HL-60 (cell line): Measurements from ENCODE around the gene OXCT1.
A peak's percentile ranks its signal among the peaks of the same experiment; 100 is the strongest.

ENCODE experiments used
- DNase-seq, 2 experiments: peaks; one replicate each; pipeline ENCODE4 v3.0.0-alpha.2; 2010 to 2020; ENCODE audit warnings: low read depth in 1 of 2, low spot score in 1 of 2
- H3K27ac ChIP-seq: fragments of 250-450 bp; sonication (Bioruptor Pico); replicated peaks from 2 replicates; pipeline ENCODE4 v1.5.1; 2020; ENCODE audit warnings: mild to moderate bottlenecking, moderate library complexity
- H3K27me3 ChIP-seq: fragments of 250-450 bp; sonication (Bioruptor Pico); 2 replicates; pipeline ENCODE4 v1.5.1; 2021; ENCODE audit warnings: mild to moderate bottlenecking, moderate library complexity; ENCODE audit not compliant: insufficient read depth, poor library complexity, severe bottlenecking
- H3K4me3 ChIP-seq: replicated peaks from 2 replicates; pipeline ENCODE4 v1.5.1; 2011; ENCODE audit warnings: mild to moderate bottlenecking, control low read depth, low read length; ENCODE audit not compliant: insufficient read depth
- GABPA ChIP-seq: IDR thresholded peaks from 2 replicates; pipeline ENCODE4 v1.6.1; 2012; ENCODE audit warnings: low read depth
- POLR2AphosphoS5 ChIP-seq: IDR thresholded peaks from 2 replicates; pipeline ENCODE4 v1.6.1; 2012; ENCODE audit warnings: low read depth
- SPI1 ChIP-seq: IDR thresholded peaks from 2 replicates; pipeline ENCODE4 v1.6.1; 2012; ENCODE audit warnings: low read depth, mild to moderate bottlenecking, borderline replicate concordance
- TF ChIP-seq, protein P1 (sequence below): IDR thresholded peaks from 2 replicates; pipeline ENCODE4 v1.6.1; 2012; ENCODE audit warnings: low read depth; ENCODE audit not compliant: insufficient replicate concordance
- TF ChIP-seq, protein P2 (sequence below): IDR thresholded peaks from one replicate; pipeline ENCODE4 v1.5.1; 2011; ENCODE audit warnings: low read length, control low read depth, inconsistent platforms; ENCODE audit not compliant: insufficient read depth

The OXCT1 gene

DNA sequence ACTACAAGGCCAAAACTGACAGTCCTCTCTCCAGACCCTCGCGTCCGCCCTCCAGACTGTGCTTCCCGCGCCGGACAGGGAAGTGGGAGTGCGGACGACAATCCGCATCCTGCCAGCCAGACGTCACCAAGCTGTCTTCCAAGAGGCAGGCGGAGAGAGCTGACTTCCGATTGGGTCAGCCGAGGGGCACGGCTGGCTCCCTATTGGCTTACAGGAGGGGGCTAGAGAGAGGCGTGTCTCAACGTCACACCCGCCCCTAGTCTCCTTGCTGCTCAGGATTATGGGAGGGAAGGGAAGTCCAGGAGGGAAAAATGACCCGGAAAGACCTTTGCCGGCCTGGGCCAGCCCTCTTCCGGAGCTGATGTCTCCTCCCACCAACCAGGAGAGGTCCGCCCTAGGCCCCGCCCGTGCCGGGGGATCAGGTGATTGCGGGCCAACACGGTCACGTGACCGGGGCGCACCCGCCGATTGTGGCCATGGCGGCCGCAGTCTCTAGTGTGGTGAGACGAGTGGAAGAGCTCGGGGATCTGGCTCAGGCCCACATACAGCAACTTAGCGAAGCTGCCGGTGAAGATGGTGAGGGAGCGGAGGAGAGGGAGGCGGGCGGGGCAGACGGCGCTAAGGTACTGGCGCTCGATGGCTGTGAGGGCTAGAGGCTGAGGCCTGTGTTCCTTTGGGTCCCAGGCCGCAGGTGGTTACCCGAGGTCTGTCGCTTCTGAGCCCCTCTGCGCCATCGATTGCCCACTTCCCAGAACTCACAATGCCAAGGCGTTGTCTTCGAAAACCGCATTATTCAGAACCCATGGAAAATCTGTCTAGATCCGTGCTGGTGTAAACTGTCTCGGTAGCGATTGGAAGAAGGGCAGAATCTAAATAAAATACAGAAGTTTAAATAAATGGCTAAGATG lies 33.9 kb upstream of the OXCT1 start, which contains the start of gene RIMOC1:
Gene RIMOC1 (plus strand): TSS at position 453 of the 908 bp plus-strand sequence. CDS start 24 bp downstream, at position 477.
- DNase-seq = peak; percentile 98 to 99
- H3K27ac ChIP-seq = peak within 1 kb of the TSS; percentile 78
- peak within 1 kb of the TSS; percentile 95 for H3K4me3 ChIP-seq
- TF ChIP-seq, protein P1, sequence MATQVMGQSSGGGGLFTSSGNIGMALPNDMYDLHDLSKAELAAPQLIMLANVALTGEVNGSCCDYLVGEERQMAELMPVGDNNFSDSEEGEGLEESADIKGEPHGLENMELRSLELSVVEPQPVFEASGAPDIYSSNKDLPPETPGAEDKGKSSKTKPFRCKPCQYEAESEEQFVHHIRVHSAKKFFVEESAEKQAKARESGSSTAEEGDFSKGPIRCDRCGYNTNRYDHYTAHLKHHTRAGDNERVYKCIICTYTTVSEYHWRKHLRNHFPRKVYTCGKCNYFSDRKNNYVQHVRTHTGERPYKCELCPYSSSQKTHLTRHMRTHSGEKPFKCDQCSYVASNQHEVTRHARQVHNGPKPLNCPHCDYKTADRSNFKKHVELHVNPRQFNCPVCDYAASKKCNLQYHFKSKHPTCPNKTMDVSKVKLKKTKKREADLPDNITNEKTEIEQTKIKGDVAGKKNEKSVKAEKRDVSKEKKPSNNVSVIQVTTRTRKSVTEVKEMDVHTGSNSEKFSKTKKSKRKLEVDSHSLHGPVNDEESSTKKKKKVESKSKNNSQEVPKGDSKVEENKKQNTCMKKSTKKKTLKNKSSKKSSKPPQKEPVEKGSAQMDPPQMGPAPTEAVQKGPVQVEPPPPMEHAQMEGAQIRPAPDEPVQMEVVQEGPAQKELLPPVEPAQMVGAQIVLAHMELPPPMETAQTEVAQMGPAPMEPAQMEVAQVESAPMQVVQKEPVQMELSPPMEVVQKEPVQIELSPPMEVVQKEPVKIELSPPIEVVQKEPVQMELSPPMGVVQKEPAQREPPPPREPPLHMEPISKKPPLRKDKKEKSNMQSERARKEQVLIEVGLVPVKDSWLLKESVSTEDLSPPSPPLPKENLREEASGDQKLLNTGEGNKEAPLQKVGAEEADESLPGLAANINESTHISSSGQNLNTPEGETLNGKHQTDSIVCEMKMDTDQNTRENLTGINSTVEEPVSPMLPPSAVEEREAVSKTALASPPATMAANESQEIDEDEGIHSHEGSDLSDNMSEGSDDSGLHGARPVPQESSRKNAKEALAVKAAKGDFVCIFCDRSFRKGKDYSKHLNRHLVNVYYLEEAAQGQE = peak; percentile 55
- TF ChIP-seq GABPA = peak; percentile 64; the same call in 1 of the 2 replicates
- TF ChIP-seq, protein P2, sequence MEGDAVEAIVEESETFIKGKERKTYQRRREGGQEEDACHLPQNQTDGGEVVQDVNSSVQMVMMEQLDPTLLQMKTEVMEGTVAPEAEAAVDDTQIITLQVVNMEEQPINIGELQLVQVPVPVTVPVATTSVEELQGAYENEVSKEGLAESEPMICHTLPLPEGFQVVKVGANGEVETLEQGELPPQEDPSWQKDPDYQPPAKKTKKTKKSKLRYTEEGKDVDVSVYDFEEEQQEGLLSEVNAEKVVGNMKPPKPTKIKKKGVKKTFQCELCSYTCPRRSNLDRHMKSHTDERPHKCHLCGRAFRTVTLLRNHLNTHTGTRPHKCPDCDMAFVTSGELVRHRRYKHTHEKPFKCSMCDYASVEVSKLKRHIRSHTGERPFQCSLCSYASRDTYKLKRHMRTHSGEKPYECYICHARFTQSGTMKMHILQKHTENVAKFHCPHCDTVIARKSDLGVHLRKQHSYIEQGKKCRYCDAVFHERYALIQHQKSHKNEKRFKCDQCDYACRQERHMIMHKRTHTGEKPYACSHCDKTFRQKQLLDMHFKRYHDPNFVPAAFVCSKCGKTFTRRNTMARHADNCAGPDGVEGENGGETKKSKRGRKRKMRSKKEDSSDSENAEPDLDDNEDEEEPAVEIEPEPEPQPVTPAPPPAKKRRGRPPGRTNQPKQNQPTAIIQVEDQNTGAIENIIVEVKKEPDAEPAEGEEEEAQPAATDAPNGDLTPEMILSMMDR = no peak
- peak; percentile 78 for TF ChIP-seq POLR2AphosphoS5
- TF ChIP-seq SPI1 = peak; percentile 74; the same call in 1 of the 2 replicates
- no peaks in the 10 kb centered on the region for H3K27me3 ChIP-seq

DNA sequence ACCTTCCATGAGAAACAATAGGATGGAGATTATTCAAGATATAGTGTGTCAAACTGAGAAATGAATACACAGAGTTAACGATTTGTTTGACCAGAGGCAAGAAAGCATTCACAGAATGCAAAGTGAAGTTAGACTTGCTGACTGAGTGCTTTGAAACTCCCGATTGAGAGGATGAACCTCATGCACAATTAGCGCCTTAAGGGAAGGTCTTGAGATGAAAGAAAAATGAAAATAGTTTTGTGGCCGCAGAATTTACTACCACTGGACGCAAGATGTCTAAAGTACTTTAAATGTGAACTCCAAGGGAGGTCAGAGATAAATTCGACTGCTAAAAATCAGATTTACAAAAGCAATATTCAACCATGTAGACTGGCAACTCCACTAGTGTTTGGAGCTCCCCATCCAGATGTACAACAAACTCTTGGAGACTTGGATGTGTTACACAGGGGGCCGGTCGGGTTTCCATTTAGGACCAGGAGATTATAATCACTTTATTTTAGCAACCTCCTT lies 33.2 kb upstream of the OXCT1 start:
- peak overlapping the region; percentile 78 for H3K27ac ChIP-seq

DNA sequence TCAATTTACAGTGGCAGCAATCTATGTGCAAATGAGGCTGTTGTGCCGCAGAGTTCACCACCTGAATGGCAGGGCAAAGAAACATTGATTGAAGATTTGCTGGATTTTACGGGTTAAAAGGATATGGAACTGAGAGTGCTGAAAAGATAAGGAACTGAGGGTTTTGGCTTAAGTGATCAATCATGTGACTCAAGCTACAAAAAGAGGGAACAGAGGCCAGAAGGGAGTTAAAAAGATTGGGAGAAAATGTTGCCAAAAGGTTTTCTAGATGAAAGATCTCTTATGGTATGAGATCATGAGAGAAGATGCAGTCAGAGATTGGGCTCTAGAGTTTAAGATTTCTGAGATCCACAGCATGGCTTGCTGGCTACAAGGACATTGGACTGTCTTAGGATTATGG lies 26.0 kb upstream of the OXCT1 start:
- no peak overlapping the region for H3K4me3 ChIP-seq
- no peak overlapping the region for H3K27ac ChIP-seq
- no peak for DNase-seq
- TF ChIP-seq GABPA = no peak
- TF ChIP-seq, protein P2 = no peak
- TF ChIP-seq, protein P1 = no peak
- H3K27me3 ChIP-seq = no peaks in the 10 kb centered on the region

More for the DNA sequence above, 33.2 kb upstream of the OXCT1 start:
- DNase-seq = no peak
- Histone ChIP-seq H3K4me3 (peak overlapping the region; percentile 95), H3K27me3 (no peaks in the 10 kb centered on the region)
- TF ChIP-seq SPI1 = no peak
- TF ChIP-seq, protein P1 = peak; percentile 23
